Measurements from ENCODE around the gene SH3PXD2B.

DNA sequence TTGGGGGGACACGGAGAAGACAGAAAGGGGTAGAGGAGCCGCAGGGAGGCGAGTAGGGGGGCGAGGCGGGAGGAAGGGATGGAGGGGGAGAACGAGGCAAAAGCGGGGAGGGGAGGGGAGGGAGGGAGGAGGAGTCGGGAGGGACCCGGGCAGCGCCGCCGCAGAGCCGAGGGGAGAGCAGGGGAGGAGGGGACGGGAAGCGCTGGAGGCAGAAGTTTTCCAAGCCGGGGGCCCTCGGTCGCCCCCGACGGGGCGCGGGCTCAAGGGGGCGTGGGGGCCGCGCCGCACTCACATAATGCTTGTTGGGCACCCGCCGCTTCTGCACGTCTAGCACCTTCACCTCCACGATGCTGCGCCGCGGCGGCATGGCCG, 353 bp downstream of the SH3PXD2B start:
- no peak for TF ChIP-seq POLR2A (IDR thresholded peaks at IDR 0.05; ENCODE audit: low read depth, low read length)
- TF ChIP-seq POLR2AphosphoS5 (IDR thresholded peaks at IDR 0.05; ENCODE audit: low read depth, low read length) = no peak
- TF ChIP-seq TAF1 (IDR thresholded peaks at IDR 0.05; ENCODE audit: low read depth, low read length) = no peak
- no peak for TF ChIP-seq SPI1 (IDR thresholded peaks at IDR 0.05; ENCODE audit: low read depth, low read length)
- TF ChIP-seq PAX5 (IDR thresholded peaks at IDR 0.05; ENCODE audit: insufficient read depth, low read length, severe bottlenecking) = no peak
- TF ChIP-seq POU2F2 (IDR thresholded peaks at IDR 0.05; ENCODE audit: low read depth, low read length) = no peak

All from GM12891 (cell line).